Gastroesophageal sphincter (tissue), 4 donors: ENCODE results near the gene MYOM3. TPM values are rescaled to one million over a fixed set of nuclear protein-coding genes. Genes with fewer than 3 reads are reported as not detected.
A peak's percentile ranks its signal among the peaks of the same experiment; 100 is the strongest.

Experiments used
- ATAC-seq: fragments of 150-250 bp; one replicate; pipeline ENCODE4 v1.9.1; 2016; ENCODE audit warnings: mild to moderate bottlenecking, moderate library complexity
- H3K27ac ChIP-seq, 4 donors: fragments of 200-600 bp; sonication (generic) in 3 of 4; 1 replicate in 3 of 4; 2 replicates in 1 of 4; pipeline ENCODE4 v1.5.1; 2016 to 2019
- H3K27me3 ChIP-seq: fragments of 200-600 bp; sonication (generic); one replicate; pipeline ENCODE4 v1.5.1; 2019
- H3K36me3 ChIP-seq, 2 donors: fragments of 200-600 bp; sonication (generic); one replicate each; pipeline ENCODE4 v1.5.1; 2019; ENCODE audit warnings: control low read depth in 1 of 2
- H3K4me1 ChIP-seq, 3 donors: fragments of 200-600 bp; sonication (generic); 1 replicate in 2 of 3; 2 replicates in 1 of 3; pipeline ENCODE4 v1.5.1; 2016 to 2019; ENCODE audit warnings: control low read depth in 2 of 3
- H3K4me3 ChIP-seq, 2 donors: fragments of 200-600 bp; sonication (generic); one replicate each; pipeline ENCODE4 v1.5.1; 2019; ENCODE audit warnings: mild to moderate bottlenecking in 1 of 2, moderate library complexity in 1 of 2
- H3K9me3 ChIP-seq, 3 donors: fragments of 200-600 bp; sonication (generic); one replicate each; pipeline ENCODE4 v1.5.1; 2017 to 2019; ENCODE audit warnings: control low read depth in 2 of 3
- CTCF ChIP-seq, 4 experiments: fragments of 200-600 bp in 2 of 4; fragments of 450-650 bp in 2 of 4; sonication (generic) in 1 of 4; IDR thresholded peaks; one replicate each; pipeline ENCODE4 v1.5.1; 2017 to 2019; ENCODE audit warnings: antibody characterized with exemption in 4 of 4, mild to moderate bottlenecking in 2 of 4, moderate library complexity in 2 of 4
- EP300 ChIP-seq: sonication (generic); formaldehyde crosslinking; IDR thresholded peaks from one replicate; pipeline ENCODE4 v1.6.1; 2017; ENCODE audit warnings: antibody characterized with exemption, mild to moderate bottlenecking
- POLR2A ChIP-seq, 2 donors: fragments of 450-650 bp; IDR thresholded peaks; one replicate each; pipeline ENCODE4 v1.6.1; 2017; ENCODE audit warnings: antibody characterized with exemption in 2 of 2, mild to moderate bottlenecking in 2 of 2, moderate library complexity in 1 of 2
- POLR2AphosphoS5 ChIP-seq: sonication (generic); formaldehyde crosslinking; IDR thresholded peaks from one replicate; pipeline ENCODE4 v1.6.1; 2017; ENCODE audit warnings: antibody characterized with exemption
- WGBS, 2 donors: methylation state at CpG; one replicate each; pipeline ENCODE4 v1.1.5; 2018; ENCODE audit warnings: low coverage in 1 of 2; 5-methylcytosine and 5-hydroxymethylcytosine counted together
- total RNA-seq, 4 donors: library from RNA; depleted of rRNA; stranded (reverse); fragments of >200 nt; gene quantifications; one replicate each; pipeline ENCODE4 v1.1.0, GENCODE V29; 2016

MYOM3 gene
- total RNA-seq = 1 to 10 TPM in 1 of 4 donors, under 1 TPM in 1, not detected in 2; 0.31 to 2.4 TPM

DNA sequence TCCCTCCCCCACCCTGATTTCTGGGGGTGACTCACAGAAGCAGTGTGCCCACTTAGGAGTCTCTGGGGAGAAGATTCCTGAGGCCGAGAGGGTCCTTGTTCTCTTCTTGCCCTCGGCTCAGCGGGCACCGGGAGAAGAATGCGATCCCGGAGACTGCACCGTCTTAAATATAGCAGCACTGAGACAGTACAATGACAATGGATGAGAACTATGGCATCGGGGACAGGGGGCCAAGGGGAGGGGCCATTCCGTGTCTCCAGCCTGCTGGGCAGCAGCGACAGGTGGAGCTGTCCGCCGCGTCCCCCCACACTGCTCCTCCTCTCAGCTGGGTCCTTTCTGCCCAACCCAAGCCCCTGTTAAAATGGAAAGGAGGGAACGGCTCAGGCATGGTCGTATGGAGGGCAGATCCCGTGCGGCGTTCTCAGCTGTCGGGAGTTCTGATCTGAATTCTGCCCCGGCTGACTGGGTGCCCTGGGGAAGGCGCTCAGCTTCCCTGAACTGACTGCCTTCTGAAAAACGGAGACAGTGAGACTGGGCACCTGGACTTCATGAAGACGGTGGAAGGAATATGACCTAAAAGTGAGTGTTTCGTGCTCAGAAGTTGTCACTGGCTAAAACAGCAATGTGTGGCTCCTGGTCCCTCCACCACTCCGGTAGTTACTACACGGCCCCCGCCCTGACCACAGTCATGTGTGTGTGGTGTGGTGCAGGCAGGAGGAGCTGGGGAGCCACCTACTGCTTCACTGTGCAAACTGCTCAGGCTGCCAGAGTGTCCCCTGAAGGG is at the start of gene MYOM3:
Gene MYOM3, minus strand, starts transcription at position 140 of the 784 bp plus-strand sequence. CDS start 3,499 bp downstream, outside the sequence.
- H3K27me3 ChIP-seq = peaks cover 6% of the 10 kb centered on the region
- ATAC-seq = peak; percentile 86
- 0 to 4% methylated on average over 2 to 8 of the region's 27 CpGs for WGBS, 2 donors
- peak in 3 of 4 experiments; percentile 59 to 76 (median 61) for TF ChIP-seq CTCF (IDR thresholded peaks at IDR 0.05)
- no peak for TF ChIP-seq POLR2A (IDR thresholded peaks at IDR 0.05)
- no peak for TF ChIP-seq POLR2AphosphoS5
- TF ChIP-seq EP300 = no peak
- no peaks in the 10 kb centered on the region for H3K9me3 ChIP-seq
- peaks cover 0 to 24% (median 0%) of the 10 kb centered on the region in 3 donors for H3K4me1 ChIP-seq
- H3K36me3 ChIP-seq = no peaks in the 10 kb centered on the region
- peak within 1 kb of the TSS in 1 of 2 donors; percentile 36 for H3K4me3 ChIP-seq
- peak within 1 kb of the TSS in 3 of 4 donors; percentile 35 to 66 (median 57) for H3K27ac ChIP-seq

- Histone ChIP-seq H3K36me3 (no peaks in the 10 kb centered on the region), H3K27ac (no peak overlapping the region), H3K4me3 (no peak overlapping the region), H3K27me3 (peaks cover 8% of the 10 kb centered on the region), H3K9me3 (no peaks in the 10 kb centered on the region), H3K4me1 (no peaks in the 10 kb centered on the region)
- WGBS, 2 donors = no CpG with 5 or more reads among the region's 4 CpGs
- ATAC-seq = no peak
- TF ChIP-seq POLR2A (IDR thresholded peaks at IDR 0.05) (no peak), CTCF (IDR thresholded peaks at IDR 0.05) (no peak), EP300 (no peak), POLR2AphosphoS5 (no peak)
Measured at GRCh38 chr1:24161270-24161669, 49.3 kb upstream of the MYOM3 start.

DNA sequence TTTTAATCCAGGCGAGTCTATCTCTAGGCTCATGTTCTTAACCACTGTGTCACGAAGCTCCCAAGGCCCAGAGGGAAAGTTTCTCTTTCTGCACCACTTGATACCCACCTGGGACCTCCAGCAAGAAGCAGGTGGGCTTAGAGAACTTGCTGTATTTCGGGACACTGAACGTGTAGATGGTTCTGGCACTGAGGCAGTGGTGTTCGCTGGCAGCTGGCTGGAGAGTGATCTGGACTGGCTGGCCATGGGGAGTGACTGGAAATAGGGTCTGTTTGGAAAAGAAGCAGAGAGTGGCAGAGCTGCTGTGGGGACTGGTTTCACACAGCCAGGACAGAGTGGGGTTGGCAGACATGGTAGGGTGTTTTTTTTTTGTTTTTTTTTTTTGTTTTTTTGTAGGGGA is 47.4 kb upstream of the MYOM3 start:
- 93 to 100% methylated on average over 2 to 4 of the region's 5 CpGs for WGBS, 2 donors

GRCh38 chr1:24157918-24158481 is 46.1 kb upstream of the MYOM3 start:
- TF ChIP-seq CTCF (IDR thresholded peaks at IDR 0.05) (no peak), POLR2A (IDR thresholded peaks at IDR 0.05) (no peak), POLR2AphosphoS5 (no peak), EP300 (no peak)
- no peaks in the 10 kb centered on the region for H3K9me3 ChIP-seq
- H3K36me3 ChIP-seq = no peaks in the 10 kb centered on the region
- 94% methylated on average over 3 of the region's 6 CpGs; no CpG with 5 or more reads in 1 of the 2 donors for WGBS, 2 donors
- H3K27me3 ChIP-seq = peaks cover 18% of the 10 kb centered on the region
- no peaks in the 10 kb centered on the region for H3K4me1 ChIP-seq
- no peak for ATAC-seq
- no peak overlapping the region for H3K4me3 ChIP-seq
- no peak overlapping the region for H3K27ac ChIP-seq

More for the DNA sequence above, 47.4 kb upstream of the MYOM3 start:
- H3K27ac ChIP-seq = no peak overlapping the region
- H3K4me3 ChIP-seq = no peak overlapping the region
- H3K36me3 ChIP-seq = no peaks in the 10 kb centered on the region
- no peaks in the 10 kb centered on the region for H3K4me1 ChIP-seq
- no peak for TF ChIP-seq POLR2A (IDR thresholded peaks at IDR 0.05)
- TF ChIP-seq EP300 = no peak
- TF ChIP-seq CTCF (IDR thresholded peaks at IDR 0.05) = no peak
- no peak for TF ChIP-seq POLR2AphosphoS5
- no peaks in the 10 kb centered on the region for H3K9me3 ChIP-seq
- H3K27me3 ChIP-seq = peaks cover 15% of the 10 kb centered on the region
- no peak for ATAC-seq
